Occipital lobe (tissue), 3 donors: ENCODE data around the gene DCAF6. TPM values are rescaled to one million over a fixed set of nuclear protein-coding genes. Genes with fewer than 3 reads are reported as not detected.

Experiments
- DNase-seq: peaks from one replicate; lab custom pipeline; 2025; lab: John Stamatoyannopoulos, UW
- small RNA-seq: library from RNA; depleted of rRNA; stranded (forward); fragments of <200 nt; gene quantifications from one replicate; pipeline ENCODE3, GENCODE V24; 2014
- total RNA-seq: library from RNA; depleted of rRNA; stranded (reverse); fragments of >200 nt; gene quantifications from one replicate; pipeline ENCODE4 v1.2.3, GENCODE V29; 2014

DCAF6 gene
- total RNA-seq, 1 donor from 2014 or later = 71.3 TPM

GRCh38 chr1:168100315-168101002 is 164.0 kb downstream of the DCAF6 start:
- DNase-seq = no peak

GRCh38 chr1:168101336-168101735 is 164.9 kb downstream of the DCAF6 start:
- DNase-seq = no peak

DNA sequence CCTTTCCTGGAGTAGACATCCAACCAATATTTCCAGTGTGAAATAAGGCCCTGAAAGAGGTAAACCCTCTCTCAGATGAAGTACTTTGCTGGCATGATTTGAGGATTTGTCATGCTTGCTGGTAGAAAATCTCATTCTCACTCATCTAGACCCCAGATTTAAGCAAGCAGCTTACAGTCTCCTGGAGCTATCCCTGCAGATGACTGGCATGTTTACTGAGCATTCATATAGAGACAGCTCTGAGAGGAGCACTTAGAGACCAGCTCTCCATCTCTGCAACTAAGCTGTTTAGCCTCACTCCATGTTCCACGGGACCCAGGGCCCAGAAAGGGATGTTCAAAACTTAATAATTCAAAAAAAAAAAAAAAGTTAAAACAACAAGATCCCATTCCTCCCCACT is 166.0 kb downstream of the DCAF6 start:
- DNase-seq = no peak

DNA sequence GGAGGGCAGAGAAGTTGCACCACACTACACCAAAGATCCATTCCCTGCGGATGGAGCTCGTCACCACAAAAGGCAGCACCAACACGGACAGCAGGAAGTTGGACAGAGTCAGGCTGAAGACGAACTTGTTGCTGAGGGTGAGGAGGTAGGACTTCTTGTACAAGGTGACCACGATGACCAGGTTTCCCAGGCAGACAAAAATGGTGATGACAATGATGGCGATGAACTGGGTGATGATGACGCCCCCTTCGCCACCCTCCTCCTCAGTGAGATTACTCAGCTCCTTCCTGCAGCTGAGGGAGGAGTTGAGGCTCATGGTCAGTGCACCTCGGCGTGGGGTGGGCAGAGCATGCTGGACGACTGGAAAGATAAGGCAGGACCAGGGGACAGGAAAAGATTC is 168.1 kb downstream of the DCAF6 start:
- DNase-seq = no peak

DNA sequence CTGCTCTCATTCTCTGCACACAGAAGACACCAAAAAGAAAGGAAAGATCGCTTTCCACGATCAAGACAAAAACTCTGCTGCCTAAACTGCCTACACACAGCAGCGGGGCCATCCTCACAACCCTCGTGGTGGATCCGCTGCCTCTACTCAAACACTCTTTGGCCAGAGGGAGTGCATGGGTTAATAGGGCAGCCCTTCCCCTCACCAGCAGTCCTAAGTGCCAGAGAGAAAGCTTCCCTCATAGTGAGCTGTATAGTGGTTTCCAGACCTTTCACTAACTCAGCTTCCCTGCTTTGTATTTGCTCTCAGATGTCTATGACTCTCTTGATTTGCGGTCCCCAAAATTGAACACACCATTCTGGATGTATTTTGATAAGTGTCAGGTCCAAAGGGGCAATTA is 169.4 kb downstream of the DCAF6 start:
- no peak for DNase-seq

DNA sequence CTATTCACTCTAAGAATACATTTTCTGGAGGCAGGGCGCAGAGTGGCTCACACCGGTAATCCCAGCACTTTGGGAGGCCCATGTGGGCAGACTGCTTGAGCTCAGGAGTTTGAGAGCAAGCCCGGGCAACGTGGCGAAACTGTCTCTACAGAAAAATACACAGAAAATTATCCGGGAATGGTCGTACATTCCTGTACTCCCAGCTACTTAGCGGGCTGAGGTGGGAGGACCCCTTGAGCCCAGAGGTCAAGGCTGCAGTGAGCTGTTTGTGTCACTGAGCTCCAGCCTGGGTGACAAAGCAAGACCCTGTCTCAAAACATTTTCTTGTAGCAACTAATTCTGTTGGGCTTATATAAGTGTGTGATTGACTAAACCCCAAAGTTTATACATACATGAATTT is 169.8 kb downstream of the DCAF6 start:
- no peak for DNase-seq

DNA sequence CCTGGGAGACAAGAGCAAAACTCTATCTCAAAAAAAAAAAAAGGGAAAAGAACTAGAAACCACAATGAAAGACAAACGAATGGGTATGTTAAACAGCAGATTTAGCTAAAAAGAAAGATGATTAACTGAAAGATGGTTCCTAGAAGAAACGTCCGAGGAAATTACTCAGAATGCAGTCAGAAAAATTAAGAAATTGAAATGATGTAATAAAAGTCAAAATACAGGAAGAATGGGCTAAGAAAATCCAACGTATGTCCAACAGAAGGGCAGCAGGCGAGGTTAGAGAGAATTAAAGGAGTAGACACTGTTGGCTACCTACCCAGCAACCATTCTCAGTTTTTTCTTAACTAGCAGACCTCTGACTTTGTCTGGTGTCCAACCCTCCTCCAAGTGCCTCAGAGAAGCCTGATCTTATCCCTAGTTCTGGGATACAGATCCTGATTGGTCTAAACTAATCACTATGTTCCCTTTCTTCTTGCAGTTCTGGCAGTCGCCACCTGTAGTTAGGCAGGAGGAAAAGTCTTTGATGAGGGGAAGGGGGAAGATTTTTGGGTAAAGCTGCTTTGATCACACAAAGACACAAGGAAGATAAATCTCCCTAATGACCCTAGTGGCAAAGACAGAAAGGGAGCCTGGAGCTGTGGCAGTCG is 174.5 kb downstream of the DCAF6 start:
- DNase-seq = no peak

- DNase-seq = no peak
Observed at GRCh38 chr1:168112673-168113305, 176.3 kb downstream of the DCAF6 start.

- no peak for DNase-seq
Observed at GRCh38 chr1:168114845-168115244, 178.4 kb downstream of the DCAF6 start.

GRCh38 chr1:168116327-168116799 is 179.9 kb downstream of the DCAF6 start:
- no peak for DNase-seq

GRCh38 chr1:168119750-168120149 is 183.3 kb downstream of the DCAF6 start:
- no peak for DNase-seq

GRCh38 chr1:168121401-168122011 is 185.0 kb downstream of the DCAF6 start:
- no peak for DNase-seq

GRCh38 chr1:168125051-168125450 is 188.6 kb downstream of the DCAF6 start:
- DNase-seq = no peak

Small RNAs within 50 kb of the gene (small RNA-seq; reads per million reads assigned to genes)
- not detected for gene MIR1255B2

Other genes with a start within 250 kb of the DCAF6 start
- gene MPZL1, start 214.7 kb upstream of the DCAF6 start, total RNA-seq = 278 TPM
- gene ADCY10, start 22.5 kb upstream of the DCAF6 start, total RNA-seq = 0.62 TPM
- 53.2 TPM for gene MPC2, start 389 bp downstream of the DCAF6 start, total RNA-seq
- 93.4 TPM for gene GPR161, start 200.2 kb downstream of the DCAF6 start, total RNA-seq
- gene TIPRL, start 242.3 kb downstream of the DCAF6 start, total RNA-seq = 101 TPM